Measurements from ENCODE around the gene SLC17A2.

DNA sequence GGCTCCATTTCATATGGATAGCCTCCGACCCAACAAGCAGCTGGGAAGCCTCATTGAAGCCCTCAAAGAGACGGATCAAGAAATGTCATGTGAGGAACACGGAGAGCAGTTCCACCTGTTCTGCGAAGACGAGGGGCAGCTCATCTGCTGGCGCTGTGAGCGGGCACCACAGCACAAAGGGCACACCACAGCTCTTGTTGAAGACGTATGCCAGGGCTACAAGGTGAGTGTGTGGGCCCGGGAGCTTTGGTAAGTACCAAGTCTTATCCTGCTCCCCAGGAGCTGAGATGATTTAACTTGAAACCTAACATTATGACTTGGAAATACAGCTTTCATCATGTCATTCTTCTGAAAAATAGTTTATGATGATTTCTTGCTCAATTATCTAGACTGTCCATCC lies 36.2 kb upstream of the SLC17A2 start:
- TF ChIP-seq EP300 (IDR thresholded peaks at IDR 0.05; ENCODE audit: low read depth) (no peak), POLR2A (IDR thresholded peaks at IDR 0.05) (no peak)
- TF ChIP-seq, protein P1, sequence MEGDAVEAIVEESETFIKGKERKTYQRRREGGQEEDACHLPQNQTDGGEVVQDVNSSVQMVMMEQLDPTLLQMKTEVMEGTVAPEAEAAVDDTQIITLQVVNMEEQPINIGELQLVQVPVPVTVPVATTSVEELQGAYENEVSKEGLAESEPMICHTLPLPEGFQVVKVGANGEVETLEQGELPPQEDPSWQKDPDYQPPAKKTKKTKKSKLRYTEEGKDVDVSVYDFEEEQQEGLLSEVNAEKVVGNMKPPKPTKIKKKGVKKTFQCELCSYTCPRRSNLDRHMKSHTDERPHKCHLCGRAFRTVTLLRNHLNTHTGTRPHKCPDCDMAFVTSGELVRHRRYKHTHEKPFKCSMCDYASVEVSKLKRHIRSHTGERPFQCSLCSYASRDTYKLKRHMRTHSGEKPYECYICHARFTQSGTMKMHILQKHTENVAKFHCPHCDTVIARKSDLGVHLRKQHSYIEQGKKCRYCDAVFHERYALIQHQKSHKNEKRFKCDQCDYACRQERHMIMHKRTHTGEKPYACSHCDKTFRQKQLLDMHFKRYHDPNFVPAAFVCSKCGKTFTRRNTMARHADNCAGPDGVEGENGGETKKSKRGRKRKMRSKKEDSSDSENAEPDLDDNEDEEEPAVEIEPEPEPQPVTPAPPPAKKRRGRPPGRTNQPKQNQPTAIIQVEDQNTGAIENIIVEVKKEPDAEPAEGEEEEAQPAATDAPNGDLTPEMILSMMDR (IDR thresholded peaks at IDR 0.05) = no peak
